HG03135 (cell line): Measurements from ENCODE around the gene TNS4.
"Not testable (repeated sequence)": the region's sequence is repeated elsewhere in the genome, so short reads cannot be mapped to it uniquely, and the experiment has no call there.

Source experiments
- ATAC-seq: cut with Tn5 transposase; IDR thresholded peaks from one replicate; pipeline ENCODE4 v1.9.1; 2021; ENCODE audit warnings: mild to moderate bottlenecking, moderate library complexity; ENCODE audit not compliant: unreplicated experiment

TNS4 gene, protein sequence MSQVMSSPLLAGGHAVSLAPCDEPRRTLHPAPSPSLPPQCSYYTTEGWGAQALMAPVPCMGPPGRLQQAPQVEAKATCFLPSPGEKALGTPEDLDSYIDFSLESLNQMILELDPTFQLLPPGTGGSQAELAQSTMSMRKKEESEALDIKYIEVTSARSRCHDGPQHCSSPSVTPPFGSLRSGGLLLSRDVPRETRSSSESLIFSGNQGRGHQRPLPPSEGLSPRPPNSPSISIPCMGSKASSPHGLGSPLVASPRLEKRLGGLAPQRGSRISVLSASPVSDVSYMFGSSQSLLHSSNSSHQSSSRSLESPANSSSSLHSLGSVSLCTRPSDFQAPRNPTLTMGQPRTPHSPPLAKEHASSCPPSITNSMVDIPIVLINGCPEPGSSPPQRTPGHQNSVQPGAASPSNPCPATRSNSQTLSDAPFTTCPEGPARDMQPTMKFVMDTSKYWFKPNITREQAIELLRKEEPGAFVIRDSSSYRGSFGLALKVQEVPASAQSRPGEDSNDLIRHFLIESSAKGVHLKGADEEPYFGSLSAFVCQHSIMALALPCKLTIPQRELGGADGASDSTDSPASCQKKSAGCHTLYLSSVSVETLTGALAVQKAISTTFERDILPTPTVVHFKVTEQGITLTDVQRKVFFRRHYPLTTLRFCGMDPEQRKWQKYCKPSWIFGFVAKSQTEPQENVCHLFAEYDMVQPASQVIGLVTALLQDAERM

DNA sequence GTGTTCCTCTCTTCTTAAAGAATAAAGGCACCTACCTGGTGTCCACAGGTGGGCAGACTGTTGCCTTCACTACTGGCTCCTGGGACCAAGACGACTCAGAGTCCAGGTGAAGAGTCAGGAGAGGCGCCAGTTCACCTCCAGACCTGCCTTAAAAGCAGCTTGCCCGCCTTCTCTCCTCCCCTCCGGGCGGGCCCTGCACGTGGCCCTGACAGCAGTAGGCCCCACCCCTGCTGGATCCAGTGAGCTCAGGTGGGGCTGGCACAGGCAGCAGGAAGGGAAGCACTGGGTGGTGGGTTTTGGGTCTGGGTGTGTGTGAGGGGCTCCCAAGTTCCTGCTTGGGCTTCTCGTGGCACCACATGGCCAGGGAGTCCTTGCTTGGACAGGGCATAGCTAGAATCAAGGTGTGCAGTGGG lies at the start of gene TNS4:
Gene TNS4, minus strand, starts transcription at position 125 of the 413 bp plus-strand sequence. CDS start 5,198 bp downstream, outside the sequence.
- ATAC-seq = no peak

DNA sequence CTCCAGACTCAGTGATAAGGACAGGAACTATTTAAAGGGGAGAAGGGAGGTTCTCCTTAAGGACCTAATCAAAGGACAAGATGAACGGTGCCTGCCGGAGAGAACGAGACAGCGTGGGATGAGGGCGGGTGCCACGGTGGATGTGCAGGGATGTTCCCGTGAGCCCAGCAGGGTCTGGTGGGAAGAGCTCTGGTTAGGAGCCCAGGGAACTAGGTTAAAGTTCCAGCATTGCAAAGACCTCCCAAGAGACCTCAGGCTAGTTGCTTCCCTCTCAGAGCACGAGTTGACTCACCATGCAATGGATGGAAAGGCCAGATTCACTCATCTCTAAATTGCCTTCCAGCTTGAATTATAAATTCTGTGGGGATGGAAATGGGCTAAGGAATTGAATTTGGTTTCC lies 49.2 kb upstream of the TNS4 start:
- ATAC-seq = no peak

DNA sequence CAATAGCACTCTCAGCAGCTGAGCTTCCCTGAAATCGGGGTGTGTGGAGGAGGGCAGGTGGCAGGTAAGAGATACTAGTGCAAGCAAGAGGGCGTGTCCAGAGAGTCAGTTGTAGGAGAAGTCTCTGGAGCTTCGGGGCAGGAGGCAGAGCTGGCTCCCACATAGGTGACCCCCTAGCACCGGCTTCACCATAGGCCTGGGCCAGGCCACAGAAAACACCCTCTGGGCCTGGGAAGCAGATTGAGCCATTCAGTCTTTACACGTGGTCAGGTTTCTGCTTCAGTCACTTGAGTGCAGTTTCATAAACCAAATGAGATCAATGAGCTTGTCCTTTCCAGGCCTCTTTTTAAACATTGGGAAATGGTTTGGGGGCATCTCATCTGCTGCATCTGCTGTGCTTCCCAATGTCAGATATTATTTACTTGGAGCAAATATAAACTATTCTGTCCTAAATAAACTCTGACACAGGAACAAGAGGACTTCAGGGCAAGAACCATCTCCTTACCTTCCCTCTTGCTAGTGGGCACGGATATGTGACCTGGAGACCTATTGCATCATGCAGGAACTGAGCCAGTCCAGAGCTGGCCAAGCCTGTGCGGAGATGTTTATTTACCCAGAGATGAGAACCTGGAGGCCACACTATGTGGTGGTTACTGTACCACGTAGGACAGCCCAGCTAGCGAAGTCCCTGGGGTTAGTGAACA lies 47.7 kb upstream of the TNS4 start:
- ATAC-seq = no peak

DNA sequence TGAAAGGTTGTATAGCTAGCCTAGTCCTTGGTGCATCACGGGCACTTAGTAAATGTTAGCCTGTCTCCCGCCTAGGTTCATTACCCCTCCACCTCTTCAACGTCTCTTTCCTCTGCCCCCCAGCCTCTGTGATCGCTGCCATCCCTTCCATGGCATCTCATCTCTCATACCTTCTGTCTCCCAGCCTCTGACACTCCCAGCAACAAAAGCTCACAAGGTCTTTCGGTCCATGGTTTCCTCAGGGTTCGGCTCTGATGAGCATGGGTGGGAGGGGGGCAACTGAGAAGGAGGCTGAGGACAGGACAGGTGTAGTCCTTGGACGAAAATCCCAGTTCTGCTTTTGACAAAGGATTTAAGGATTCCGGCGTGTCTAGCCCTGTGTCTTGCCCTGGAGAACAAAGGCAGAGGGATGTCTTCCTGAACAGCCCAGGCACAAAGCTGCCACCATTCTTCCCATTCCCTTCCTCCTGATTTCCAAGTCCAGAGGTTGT lies 47.1 kb upstream of the TNS4 start:
- no peak for ATAC-seq

DNA sequence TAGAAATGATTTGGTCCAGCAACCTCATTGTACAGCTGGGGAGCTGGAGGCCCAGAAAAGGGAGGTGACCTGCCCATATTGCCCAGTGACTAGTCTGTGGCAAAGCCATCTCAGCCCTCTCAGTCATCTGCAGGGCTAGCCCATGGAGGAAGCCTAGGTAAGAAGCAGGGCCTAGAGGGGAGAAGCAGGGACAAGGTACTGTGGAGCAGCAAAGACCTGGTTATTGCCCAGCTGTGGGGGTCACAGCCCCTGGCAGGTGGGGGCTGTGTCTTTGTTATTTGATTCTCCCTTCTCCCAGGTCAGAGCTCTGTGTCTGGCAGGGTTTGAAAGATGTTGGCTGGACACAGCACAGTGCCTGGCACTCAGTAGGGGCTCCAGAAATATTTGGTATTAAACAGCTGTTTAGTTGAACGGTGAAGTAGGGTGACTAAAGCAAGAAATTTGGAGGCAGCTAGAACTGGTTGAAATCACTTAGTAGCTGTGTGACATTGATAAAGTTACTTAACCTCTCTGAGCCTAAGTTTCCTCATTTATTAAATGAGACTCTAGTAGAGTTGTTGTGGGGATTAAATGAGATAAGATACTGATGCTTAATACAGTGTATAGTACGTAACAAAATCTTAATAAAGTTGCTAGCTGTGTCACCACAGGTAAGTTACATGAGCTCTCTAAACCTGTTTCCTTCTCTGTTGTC lies 46.5 kb upstream of the TNS4 start:
- no peak for ATAC-seq

DNA sequence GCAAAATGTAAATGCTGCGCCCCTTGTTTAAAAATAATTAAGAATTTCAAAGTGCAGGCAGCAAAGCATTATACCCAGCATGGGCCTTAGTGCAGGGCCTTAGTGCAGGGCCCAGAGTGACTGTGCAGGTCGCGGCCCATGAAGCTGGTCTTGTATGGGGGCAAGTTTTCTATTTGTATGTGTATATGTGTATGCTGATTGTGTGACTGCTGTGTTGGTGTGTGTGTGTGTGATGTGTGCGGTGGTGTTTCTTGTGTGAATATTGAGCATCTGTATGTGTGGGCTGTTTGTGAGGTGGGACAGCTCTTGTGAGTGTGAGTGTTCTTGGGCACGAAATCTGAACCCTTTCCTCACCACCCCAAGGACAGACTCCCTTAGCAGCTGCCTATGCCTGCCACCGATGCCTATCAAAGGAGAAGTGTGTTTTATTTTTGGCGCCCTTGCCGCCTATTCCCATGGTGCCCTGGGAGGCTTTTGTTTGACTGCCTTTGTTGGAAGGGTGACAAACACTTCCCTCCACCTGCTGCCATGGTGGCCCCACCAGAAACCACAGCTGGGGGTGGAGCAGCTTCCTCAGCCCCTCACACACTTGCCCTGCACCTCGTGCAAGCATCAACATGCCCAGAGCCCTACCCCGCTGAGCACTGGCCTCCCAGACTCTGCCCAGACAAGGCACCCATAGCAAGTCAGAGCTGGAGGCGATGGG lies 45.8 kb upstream of the TNS4 start:
- no peak for ATAC-seq

DNA sequence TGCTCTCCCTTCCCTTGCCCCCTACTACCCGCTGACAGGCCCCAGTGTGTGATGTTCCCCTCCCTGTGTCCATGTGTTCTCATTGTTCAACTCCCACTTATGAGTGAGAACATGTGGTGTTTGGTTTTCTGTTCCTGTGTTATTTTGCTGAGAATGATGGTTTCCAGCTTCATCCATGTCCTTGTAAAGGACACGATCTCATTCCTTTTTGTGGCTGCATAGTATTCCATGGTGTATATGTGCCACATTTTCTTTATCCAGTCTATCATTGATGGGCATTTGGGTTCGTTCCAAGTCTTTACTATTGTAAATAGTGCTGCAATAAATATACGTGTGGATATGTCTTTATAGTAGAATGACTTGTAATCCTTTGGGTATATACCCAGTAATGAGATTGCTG lies 45.1 kb upstream of the TNS4 start:
- ATAC-seq = not testable (repeated sequence)

DNA sequence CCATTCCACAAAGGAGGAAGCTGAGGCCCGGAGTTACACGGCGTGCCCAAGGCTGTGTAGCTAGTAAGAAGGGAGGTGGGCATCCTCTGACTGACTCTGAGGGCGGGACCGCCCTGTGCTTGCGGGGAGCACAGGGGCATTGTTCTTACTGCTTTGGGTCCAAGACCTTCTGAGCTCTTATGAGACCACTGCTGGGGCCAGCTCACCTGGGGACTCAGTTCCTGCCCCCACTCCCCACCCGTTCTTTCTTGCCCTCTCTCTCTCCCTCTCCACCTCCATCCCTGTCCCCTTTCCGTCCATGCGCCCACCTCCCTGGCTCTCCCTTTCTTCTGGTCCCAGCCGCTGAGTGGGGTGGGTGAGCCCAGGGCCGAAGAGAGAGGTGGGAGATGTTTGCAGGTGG lies 44.2 kb upstream of the TNS4 start:
- ATAC-seq = no peak

DNA sequence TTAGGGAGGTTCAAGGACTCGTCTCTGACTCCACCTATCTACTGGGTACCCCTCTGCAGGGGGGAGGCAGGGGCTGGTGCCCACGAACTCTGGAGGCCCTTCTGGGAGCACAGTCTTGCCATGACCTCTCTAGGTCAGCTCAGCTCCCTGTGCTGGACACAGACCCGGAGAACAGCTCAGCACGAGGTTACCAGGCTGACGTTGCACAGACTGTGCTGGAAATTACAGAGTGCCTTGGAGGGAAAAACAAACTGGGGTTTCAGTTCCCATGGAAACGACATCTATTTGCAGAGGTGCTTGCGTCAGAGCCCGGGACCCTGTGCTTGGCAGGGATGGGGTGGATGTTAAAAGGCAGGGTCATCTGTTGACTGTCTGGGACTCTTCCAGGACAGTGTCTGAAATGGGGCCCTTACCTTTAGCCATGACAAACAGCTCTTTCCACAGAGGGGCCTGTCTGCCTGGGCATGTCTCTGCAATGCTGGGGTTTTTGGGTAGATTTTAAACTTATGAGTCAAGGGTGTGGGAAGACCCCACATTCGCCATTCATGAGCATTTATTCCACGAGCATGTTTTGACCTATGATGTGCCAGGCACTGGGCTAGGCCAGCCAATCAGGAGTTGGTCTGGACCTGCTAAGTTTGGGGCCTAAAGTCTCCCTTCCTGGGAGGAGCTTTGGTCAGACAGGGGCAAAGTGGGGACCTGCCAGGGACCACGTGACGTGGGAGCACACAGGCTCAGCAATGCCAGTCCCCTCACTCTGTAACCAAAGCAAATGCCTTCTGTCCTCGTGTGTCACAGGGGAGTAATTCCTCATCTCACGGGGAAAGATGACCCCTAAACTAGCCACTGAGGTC lies 41.4 kb upstream of the TNS4 start:
- no peak for ATAC-seq

DNA sequence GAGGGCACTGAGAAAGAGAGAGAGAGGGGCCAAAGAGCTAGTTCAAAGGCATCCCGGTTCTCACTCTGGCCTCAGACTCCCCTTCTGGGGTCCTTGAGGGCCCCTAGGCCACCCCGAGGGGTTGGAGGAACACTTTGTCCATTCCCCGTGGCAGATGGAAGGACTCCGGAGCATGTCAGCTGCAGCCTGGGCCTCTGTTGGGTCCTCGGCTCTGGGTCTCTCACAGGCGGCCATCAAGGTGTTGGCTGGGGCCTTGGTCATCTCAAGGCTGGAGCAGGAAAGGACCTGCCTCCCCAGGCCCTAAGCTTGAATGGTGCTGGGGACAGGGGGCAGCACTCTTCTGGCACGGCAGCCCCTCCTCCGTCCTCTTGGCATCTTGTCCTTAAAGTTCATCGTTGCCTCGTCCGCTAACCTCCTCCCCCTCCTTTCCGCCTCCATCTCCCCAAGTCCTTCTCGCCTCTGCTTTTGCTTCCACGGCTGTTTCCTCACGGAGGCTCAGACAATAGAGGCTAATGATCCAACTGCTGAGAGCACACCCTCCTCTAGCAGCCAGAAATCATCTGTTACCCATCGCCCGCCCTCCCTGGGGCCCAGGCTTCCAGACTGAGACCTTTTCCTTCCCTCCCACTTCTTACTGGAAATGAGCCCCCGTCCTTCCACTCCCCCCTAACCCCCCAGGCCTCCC lies 40.6 kb upstream of the TNS4 start:
- ATAC-seq = no peak

DNA sequence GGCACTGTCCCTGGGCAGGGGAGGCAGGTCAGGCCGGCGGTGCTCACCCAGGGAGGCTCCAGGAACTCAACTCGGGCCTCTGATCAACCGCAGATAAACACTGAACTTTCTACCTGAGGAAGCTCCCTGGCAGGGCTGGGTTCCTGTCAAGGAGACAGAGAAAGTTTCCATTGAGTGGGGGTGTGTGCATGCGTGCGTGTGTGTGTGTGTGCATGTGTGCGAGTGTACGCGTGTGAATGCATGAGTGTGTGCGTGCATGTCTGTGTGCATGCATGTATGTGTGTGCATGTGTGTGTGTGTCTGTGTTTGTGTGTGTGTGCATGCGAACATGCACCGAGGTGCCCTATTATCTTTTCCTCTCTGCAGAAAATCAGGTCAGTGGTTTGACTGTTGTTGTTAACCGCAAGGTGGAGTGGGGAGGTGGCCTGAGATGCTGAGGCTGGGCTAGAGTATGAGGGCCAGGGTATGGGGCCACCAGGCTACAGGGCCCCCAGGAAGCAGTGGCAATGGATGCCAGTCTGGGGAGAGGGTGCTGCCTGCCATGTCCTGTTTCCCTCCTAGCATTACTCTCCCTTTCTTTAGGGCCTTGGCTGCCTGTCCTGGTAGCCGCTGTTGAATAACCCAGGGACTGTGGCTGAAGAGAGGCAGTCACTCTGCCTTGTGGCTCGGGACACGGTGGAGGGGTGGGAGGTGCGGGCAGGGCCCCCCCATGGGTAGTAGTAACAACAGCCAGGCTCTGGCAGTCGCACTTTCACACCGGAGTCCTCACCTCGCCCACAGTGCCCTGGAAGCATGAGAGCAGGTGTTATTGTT lies 39.8 kb upstream of the TNS4 start:
- no peak for ATAC-seq

DNA sequence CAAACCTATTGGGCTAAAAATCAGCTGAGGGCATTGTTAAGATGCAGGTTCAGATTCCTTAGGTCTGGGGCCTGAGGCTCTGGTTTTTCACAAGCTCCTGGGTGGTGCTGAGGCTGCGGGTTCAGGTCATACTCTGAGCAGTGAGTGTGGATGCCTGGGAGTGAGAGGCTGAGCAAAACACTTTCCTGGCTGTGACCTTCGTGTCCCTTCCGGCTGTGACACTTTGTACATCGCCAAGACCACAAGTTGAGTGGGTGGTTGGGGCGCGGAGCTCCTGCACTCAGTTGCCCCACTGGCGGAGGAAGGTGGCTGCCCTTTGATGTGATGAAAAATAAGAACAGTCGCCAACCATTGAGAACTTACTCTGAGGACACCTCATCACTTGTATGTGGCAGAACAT lies 39.0 kb upstream of the TNS4 start:
- no peak for ATAC-seq

DNA sequence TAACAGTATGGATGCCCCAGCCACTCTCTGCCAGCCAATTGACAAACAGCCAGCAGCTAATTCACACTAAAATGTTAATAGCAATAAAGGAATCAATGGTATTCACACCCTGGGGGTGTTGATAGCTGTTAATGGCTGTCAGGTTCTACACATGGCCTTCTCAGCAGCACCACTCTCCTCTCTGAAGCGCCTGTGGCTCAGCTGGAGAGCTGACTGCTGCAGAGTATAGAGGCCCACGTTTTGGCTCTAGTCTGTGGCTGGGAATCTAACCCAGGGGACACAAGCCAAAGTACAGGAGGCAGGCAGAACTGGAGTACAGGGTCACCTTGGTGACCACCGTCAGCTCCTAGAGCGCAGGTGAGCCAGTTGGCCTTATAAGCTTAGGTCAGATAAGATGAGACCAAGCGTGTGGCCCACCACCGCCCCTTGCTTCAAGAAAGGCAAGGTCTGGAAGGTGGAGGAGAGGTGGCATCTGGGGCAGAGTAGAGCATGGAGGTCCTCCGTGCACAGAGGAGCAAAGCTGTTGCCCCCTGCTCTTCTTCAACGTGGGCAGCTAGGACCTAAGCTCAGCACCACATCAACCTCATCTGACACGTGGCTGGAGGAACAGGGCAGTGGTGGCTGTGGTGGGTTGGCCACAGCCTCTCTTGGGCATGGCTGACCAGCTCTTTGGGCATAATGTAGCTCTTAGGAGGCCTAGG lies 38.4 kb upstream of the TNS4 start:
- no peak for ATAC-seq

DNA sequence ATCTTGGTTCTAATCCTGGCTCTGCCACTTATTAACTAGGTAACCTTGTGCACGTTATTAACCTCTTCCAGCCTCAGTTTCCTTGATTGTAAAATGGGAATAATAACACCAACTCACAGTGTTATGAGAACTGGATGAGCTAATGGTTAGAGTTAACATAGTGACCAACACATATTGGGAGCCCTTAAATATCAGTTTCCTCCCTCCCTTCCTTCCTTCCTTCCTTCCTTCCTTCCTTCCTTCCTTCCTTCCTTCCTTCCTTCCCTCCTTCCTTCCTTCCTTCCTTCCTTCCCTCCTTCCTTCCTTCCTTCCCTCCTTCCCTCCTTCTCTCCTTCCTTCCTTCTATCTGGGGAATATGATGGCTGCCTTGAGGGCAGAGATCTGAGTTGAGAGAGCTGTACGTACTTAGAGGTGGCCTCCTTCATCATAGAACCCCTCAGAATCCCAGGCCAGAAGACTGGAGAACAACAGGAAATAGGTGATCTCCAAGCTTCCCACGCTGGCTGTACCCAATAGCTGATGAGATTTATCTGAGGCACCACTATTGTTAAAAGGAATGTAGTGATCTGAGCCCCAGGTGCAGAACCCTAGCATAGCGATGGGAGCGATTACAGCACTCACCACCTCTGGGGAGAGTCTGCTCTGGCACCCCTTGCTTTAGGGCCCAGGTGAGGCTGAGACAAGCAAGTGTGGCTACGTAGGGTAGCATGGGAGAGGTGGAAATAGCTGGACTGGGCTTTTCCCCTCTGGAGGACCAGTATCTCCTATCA lies 37.7 kb upstream of the TNS4 start:
- ATAC-seq = no peak

DNA sequence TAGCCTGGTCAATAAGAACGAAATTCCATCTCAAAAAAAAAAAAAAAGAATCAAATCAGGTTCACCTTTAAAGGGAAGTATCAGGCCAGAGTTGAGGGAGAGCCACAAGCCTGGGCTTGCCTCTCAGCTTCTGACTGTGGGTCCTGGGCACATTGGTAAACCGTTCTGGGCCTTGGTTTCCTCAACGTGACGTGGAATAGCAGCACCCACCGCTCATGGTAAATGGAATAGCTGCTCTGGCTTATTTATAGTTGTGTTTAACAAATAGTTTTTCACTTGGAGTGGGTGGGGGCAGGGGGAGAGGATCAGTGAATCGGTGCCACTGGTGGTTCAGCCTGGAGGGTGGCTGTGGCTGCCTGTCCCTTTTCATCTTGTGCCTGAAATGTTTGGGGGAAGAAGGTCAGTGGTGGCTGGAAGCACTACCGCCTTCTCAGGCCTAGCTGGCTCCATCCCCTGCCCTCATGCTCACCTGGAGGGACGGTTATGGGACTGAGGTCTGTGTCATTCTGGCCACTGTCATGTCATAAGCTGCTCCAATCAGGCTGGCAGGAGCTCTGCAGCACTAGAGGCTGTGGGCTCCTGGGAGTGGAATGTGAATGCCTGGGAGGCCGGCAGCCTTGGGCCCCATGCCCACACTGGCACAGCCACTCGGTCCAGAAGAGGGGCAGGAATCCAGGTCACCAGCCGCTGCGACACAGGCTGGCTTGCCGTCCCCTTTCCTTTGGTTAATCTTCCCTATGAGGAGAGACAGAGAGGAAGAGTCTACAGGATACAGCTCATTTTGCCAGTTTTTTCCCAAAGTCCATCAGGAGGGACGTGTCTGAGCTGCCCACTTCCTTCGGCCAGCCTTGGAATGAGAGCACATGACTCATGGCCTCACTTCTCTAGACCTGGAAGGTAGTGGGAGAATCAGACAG lies 36.9 kb upstream of the TNS4 start:
- no peak for ATAC-seq
